Measurements from ENCODE around the gene CACNA2D2. TPM values are rescaled to one million over a fixed set of nuclear protein-coding genes. Genes with fewer than 3 reads are reported as not detected.

The CACNA2D2 gene
- total RNA-seq, 2 donors from 2014 or later = 1.3 TPM

DNA sequence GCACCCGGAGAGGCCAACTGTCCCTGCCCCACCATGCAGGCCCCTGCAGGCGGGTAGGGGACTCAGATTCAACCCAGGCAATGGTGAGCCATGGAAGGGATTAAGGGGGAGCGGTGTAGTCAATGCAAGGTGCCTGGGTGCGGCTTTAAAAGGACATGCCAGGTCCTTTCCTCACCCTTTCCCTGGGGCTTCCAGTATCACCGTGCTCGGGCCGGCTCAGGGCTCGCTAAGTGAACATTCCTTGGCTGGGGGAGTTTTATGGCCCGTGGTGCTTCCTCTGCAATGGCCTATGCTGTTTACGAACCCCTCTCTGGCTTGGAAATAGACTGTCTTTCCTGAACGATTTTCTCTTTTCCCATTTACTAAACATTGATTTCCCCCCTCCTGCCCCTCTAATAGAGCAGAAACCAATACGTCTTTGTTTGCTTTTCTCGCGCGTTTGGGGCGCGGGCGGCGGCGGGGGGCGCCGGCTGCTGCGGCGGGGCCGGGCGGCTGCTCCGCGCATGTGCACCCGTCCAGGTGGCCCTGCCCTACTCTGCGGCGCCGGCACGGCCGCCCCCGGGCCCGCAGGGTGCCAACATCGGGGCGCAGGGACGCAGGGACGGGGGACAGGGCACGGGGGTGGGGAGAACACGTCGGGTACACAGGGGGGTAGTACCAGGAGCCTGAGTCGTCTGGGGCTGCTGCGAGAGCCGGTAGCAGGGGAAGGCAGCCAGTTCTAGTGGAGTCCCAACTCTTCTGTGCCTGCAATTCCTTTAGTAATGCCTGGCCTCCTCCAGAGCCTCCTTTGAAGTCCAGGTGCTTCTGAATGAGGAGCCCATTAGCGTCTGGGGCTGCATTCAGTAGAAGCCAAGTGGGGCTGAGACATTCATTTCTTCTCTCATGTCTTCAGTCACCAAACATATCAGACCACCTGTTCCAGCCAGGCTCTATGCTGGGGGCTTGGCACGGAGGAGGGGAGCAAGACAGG, 26.9 kb upstream of the CACNA2D2 start:
- 19 to 26% methylated on average over 34 to 41 of the region's 48 CpGs for WGBS, 2 donors
- H3K27ac ChIP-seq = no peak overlapping the region
- H3K4me1 ChIP-seq = no peaks in the 10 kb centered on the region
- no peaks in the 10 kb centered on the region for H3K9me3 ChIP-seq
- no peaks in the 10 kb centered on the region for H3K27me3 ChIP-seq
- no peak for ATAC-seq
- intact Hi-C loops (cut with DNase I) = no loop called here
- H3K4me3 ChIP-seq = no peak overlapping the region
- no peak for TF ChIP-seq POLR2A (IDR thresholded peaks at IDR 0.05)
- TF ChIP-seq, protein P1, sequence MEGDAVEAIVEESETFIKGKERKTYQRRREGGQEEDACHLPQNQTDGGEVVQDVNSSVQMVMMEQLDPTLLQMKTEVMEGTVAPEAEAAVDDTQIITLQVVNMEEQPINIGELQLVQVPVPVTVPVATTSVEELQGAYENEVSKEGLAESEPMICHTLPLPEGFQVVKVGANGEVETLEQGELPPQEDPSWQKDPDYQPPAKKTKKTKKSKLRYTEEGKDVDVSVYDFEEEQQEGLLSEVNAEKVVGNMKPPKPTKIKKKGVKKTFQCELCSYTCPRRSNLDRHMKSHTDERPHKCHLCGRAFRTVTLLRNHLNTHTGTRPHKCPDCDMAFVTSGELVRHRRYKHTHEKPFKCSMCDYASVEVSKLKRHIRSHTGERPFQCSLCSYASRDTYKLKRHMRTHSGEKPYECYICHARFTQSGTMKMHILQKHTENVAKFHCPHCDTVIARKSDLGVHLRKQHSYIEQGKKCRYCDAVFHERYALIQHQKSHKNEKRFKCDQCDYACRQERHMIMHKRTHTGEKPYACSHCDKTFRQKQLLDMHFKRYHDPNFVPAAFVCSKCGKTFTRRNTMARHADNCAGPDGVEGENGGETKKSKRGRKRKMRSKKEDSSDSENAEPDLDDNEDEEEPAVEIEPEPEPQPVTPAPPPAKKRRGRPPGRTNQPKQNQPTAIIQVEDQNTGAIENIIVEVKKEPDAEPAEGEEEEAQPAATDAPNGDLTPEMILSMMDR (IDR thresholded peaks at IDR 0.05) = no peak
- no peak for DNase-seq
- H3K36me3 ChIP-seq (replicated peaks in 1 of 2; ENCODE audit: insufficient read depth in 1 of 2, low read depth in 2 of 2) = no peaks in the 10 kb centered on the region

DNA sequence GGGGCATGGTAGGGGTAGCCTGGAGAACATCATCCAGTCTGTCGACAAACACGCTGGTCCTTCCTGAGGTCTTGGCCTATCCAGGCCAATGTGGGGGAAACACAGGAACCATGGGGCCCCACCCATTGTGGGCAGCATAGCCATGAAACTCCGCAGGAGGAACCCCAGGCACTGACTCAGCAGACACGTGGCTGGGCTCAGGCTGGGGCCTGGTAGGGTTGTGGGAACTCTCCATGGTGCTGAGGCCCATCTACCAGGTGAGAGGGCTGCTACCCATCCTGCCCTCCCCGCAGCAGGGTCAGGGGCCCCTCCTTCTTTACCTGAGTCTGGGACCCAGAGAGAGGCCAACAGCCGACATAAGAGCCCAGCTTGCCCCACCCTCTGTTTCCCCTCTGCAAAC, 22.6 kb upstream of the CACNA2D2 start:
- intact Hi-C loops (cut with DNase I) = no loop called here
- Histone ChIP-seq H3K36me3 (replicated peaks in 1 of 2; ENCODE audit: insufficient read depth in 1 of 2, low read depth in 2 of 2) (no peaks in the 10 kb centered on the region), H3K4me1 (peaks cover 2% of the 10 kb centered on the region), H3K27me3 (no peaks in the 10 kb centered on the region), H3K27ac (no peak overlapping the region), H3K9me3 (no peaks in the 10 kb centered on the region), H3K4me3 (no peak overlapping the region)
- ATAC-seq (no peak), DNase-seq (peak in 2 of 4 donors; percentile 15 to 30)
- TF ChIP-seq, protein P1 (IDR thresholded peaks at IDR 0.05) = no peak
- TF ChIP-seq POLR2A (IDR thresholded peaks at IDR 0.05) = no peak
- WGBS, 2 donors = 60 to 63% methylated on average over 6 of the region's 6 CpGs

DNA sequence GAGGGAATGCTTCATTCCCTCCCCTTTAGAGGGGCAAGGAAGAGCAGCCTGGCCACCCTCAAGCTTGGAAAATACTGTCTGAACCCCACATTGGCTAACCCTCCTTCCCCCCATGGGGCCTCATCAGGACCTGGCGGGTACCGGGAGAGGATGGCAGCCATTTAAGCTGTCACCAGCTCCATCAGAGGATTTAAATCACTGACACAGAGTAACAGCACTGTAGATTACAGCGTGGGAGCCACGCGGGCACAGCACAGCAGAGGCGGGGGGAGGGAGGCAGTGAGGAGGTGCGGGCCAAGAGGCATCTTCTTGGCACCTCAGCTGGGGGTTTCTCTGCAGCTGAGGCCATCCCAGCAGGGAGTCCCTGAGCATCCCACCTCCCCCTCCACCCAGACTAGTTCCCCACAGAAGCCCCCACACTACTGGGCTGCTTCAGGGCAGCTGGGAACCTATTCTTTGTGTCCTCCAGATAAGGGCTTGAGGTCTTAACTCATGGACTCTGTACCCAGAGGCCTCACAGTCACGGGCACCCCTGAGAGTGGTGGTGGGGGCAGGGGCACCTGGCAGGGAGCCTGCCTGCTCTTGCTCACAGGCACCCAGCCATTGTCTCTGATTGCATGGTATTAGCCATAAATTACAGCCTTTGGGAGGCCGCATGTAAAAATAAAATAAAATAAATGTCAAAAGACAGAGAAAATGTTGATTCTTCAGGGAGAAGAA, 21.9 kb upstream of the CACNA2D2 start:
- Histone ChIP-seq H3K27ac (no peak overlapping the region), H3K27me3 (no peaks in the 10 kb centered on the region), H3K4me3 (no peak overlapping the region), H3K4me1 (peaks cover 2% of the 10 kb centered on the region), H3K9me3 (no peaks in the 10 kb centered on the region), H3K36me3 (replicated peaks in 1 of 2; ENCODE audit: insufficient read depth in 1 of 2, low read depth in 2 of 2) (no peaks in the 10 kb centered on the region)
- TF ChIP-seq, protein P1 (IDR thresholded peaks at IDR 0.05) = no peak
- no peak for TF ChIP-seq POLR2A (IDR thresholded peaks at IDR 0.05)
- DNase-seq (no peak), ATAC-seq (no peak)
- intact Hi-C loops (cut with DNase I) = no loop called here
- 68 to 75% methylated on average over 9 of the region's 9 CpGs for WGBS, 2 donors

DNA sequence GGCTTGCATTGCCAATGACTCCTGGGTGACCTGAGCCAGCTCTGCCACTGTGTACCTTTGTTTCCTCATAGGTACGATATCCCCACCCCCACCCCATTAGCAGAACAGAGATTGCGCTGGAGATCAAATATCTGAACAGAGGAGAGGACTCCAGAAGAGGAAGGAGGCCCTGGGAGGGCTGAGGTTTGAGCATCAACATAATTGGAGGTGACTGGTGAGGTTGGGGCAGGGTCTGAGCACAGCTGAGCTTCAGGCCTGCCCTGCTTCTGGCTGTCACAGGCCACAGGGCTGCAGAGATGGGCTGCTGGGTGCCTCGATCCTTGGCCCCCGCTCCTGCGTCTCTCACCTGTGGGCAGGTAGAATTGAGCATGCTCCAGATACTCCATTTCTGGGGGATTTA, 21.3 kb upstream of the CACNA2D2 start:
- H3K9me3 ChIP-seq = no peaks in the 10 kb centered on the region
- peaks cover 2% of the 10 kb centered on the region for H3K4me1 ChIP-seq
- no peak for TF ChIP-seq POLR2A (IDR thresholded peaks at IDR 0.05)
- TF ChIP-seq, protein P1 (IDR thresholded peaks at IDR 0.05) = no peak
- H3K27me3 ChIP-seq = no peaks in the 10 kb centered on the region
- DNase-seq (no peak), ATAC-seq (no peak)
- no peak overlapping the region for H3K27ac ChIP-seq
- WGBS, 2 donors = 73 to 89% methylated on average over 1 to 5 of the region's 5 CpGs
- H3K4me3 ChIP-seq = no peak overlapping the region
- H3K36me3 ChIP-seq (replicated peaks in 1 of 2; ENCODE audit: insufficient read depth in 1 of 2, low read depth in 2 of 2) = no peaks in the 10 kb centered on the region
- intact Hi-C loops (cut with DNase I) = no loop called here

All from body of pancreas (tissue), 4 donors.